Measurements from ENCODE around the gene UCN. TPM values are rescaled to one million over a fixed set of nuclear protein-coding genes. Genes with fewer than 3 reads are reported as not detected.

UCN gene
- total RNA-seq, 1 donor from 2014 or later, result 1.8 TPM

DNA sequence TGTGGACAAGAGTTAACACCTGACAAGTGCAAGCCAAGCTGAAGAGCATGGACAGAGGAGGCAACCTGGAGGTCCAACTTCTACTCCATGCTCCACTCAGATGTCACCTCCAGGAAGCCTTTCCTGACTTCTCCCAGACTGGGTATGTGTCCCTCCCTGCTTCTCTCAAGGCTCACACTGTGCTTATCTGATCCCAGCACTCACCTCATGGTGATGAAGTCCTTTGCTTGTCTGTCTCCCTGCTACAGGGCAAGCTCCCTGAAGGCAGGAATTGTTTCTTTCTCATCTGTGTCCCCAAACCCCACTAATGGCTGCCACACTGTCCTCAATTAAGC lies 42.7 kb downstream of the UCN start:
- no peaks in the 10 kb centered on the region for H3K36me3 ChIP-seq (ENCODE audit: control insufficient read depth, insufficient read depth, low read length)
- FAIRE-seq (no peak), DNase-seq (ENCODE audit: low read depth) (no peak)
- peaks cover 48% of the 10 kb centered on the region for H3K27me3 ChIP-seq (ENCODE audit: control insufficient read depth, insufficient read depth, low read length)
- no peak overlapping the region for H3K4me3 ChIP-seq (ENCODE audit: low read depth, low read length)
- TF ChIP-seq, protein P1, sequence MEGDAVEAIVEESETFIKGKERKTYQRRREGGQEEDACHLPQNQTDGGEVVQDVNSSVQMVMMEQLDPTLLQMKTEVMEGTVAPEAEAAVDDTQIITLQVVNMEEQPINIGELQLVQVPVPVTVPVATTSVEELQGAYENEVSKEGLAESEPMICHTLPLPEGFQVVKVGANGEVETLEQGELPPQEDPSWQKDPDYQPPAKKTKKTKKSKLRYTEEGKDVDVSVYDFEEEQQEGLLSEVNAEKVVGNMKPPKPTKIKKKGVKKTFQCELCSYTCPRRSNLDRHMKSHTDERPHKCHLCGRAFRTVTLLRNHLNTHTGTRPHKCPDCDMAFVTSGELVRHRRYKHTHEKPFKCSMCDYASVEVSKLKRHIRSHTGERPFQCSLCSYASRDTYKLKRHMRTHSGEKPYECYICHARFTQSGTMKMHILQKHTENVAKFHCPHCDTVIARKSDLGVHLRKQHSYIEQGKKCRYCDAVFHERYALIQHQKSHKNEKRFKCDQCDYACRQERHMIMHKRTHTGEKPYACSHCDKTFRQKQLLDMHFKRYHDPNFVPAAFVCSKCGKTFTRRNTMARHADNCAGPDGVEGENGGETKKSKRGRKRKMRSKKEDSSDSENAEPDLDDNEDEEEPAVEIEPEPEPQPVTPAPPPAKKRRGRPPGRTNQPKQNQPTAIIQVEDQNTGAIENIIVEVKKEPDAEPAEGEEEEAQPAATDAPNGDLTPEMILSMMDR (IDR thresholded peaks at IDR 0.05; ENCODE audit: insufficient read depth, low read length, severe bottlenecking), result no peak

DNA sequence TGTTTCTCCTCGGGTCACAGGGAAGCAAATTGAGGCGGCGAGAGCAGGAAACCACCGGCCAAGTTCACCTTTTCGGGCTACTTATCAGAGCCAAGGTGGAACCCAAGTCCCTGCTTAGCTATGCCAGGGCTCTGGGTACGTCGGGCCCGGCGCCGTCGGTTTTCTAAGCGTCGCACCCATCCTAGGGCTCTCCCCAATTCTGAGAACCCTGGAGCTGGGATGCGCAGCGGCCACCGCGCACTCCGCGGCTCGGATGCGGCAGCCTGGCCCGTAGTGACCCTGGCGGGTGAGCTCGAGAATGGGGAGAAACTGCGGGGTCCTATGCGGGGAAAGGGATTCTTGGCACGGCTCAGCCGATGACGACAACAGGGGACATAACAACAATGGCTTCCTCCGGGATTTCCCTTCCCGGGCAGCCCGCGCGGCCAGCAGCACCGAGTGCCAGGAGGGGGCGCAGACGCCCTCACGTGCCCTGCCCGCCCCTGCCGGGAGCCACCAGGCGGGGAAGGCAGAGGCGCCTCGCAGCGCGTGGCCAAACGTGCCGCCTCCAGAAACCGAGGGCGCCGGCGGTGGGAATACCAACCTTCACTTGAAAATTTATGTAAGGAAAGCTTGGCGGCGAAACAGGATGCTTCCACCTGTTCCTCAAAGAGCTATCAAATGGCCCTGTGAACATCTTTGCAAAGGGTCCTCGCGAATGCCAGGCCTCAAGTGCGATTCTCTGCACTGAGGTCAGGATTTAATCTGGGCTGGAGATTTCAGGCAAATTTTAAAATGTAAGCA lies 43.3 kb downstream of the UCN start:
- H3K36me3 ChIP-seq (ENCODE audit: control insufficient read depth, insufficient read depth, low read length), result no peaks in the 10 kb centered on the region
- DNase-seq (ENCODE audit: low read depth), result no peak
- no peak overlapping the region for H3K4me3 ChIP-seq (ENCODE audit: low read depth, low read length)
- TF ChIP-seq, protein P1 (IDR thresholded peaks at IDR 0.05; ENCODE audit: insufficient read depth, low read length, severe bottlenecking), result peak; percentile 58
- FAIRE-seq, result no peak
- H3K27me3 ChIP-seq (ENCODE audit: control insufficient read depth, insufficient read depth, low read length), result peaks cover 48% of the 10 kb centered on the region

DNA sequence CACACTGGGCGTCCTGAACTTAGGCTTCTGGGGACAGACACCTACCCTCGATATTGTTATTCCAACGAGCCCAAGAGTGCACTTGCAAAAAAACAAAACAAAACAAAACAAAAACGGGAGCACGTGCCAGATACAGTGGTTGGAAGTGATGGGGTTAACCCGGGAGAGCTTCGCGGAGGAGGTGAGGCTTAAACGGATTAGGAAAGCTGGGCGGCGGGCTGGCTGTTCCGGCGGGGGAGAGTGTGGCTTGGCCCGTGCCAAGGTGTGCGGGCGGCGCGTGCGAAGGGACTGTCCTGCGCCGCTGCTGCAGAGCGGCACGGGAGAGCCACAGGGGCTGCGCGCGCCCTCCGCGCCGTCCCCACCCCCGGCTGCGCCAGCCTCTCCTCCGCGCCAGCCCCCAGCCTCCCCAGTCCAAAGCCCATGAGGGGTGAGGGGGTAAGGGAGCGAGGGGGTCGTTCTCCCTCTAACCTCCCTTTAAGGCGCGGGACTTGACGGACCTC lies 43.9 kb downstream of the UCN start:
- Histone ChIP-seq H3K4me3 (ENCODE audit: low read depth, low read length) (no peak overlapping the region), H3K36me3 (ENCODE audit: control insufficient read depth, insufficient read depth, low read length) (no peaks in the 10 kb centered on the region), H3K27me3 (ENCODE audit: control insufficient read depth, insufficient read depth, low read length) (peaks cover 52% of the 10 kb centered on the region)
- TF ChIP-seq, protein P1 (IDR thresholded peaks at IDR 0.05; ENCODE audit: insufficient read depth, low read length, severe bottlenecking), result no peak
- no peak for DNase-seq (ENCODE audit: low read depth)
- no peak for FAIRE-seq

DNA sequence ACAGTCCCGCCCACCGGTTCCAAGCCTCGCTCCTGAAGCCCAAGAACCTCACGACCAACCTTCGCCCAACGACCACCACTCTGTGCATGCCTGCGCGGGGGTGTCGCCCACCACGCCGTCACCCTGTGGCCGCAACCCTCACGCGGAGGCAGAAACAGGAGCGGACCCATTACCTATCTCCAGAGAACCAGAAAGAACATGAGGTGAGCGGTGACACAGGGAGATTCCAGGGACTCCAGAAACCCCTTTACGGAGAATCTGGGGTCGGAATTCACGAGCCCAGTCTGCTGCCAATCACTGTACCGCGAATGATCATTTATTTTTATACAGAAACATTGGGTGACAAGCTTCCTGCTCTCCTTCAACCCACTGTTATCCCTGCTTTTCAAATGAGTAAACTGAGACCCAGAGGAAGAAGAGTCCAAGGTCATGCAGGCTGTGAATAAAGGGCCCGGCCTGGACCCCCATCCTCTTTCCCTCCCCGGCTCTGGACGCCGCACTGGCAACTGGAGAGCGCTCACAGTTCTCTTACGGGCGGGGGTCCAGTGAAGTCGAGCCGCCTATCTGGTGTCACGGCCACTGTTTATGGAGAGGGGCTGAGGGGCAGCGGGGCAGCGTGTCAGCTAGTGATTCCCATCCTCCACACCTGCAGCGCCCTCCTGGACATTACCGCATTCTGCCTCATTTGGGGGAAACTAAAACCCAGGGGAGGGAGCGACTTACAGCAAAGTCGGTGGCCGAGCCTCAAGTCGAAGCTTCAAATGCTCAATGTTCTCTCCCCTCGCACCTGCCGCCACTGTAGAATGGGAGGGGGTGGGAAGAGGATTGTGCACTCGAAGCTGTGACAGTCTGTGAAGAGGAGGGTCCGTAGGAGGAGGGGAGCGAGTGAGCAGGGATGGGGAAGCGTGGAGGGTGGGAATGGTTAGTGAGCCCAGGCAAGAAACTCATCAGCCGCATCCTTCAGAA lies 44.7 kb downstream of the UCN start:
- Histone ChIP-seq H3K27me3 (ENCODE audit: control insufficient read depth, insufficient read depth, low read length) (peaks cover 53% of the 10 kb centered on the region), H3K4me3 (ENCODE audit: low read depth, low read length) (peak overlapping the region; percentile 29), H3K36me3 (ENCODE audit: control insufficient read depth, insufficient read depth, low read length) (no peaks in the 10 kb centered on the region)
- no peak for DNase-seq (ENCODE audit: low read depth)
- TF ChIP-seq, protein P1 (IDR thresholded peaks at IDR 0.05; ENCODE audit: insufficient read depth, low read length, severe bottlenecking), result no peak
- FAIRE-seq, result no peak

DNA sequence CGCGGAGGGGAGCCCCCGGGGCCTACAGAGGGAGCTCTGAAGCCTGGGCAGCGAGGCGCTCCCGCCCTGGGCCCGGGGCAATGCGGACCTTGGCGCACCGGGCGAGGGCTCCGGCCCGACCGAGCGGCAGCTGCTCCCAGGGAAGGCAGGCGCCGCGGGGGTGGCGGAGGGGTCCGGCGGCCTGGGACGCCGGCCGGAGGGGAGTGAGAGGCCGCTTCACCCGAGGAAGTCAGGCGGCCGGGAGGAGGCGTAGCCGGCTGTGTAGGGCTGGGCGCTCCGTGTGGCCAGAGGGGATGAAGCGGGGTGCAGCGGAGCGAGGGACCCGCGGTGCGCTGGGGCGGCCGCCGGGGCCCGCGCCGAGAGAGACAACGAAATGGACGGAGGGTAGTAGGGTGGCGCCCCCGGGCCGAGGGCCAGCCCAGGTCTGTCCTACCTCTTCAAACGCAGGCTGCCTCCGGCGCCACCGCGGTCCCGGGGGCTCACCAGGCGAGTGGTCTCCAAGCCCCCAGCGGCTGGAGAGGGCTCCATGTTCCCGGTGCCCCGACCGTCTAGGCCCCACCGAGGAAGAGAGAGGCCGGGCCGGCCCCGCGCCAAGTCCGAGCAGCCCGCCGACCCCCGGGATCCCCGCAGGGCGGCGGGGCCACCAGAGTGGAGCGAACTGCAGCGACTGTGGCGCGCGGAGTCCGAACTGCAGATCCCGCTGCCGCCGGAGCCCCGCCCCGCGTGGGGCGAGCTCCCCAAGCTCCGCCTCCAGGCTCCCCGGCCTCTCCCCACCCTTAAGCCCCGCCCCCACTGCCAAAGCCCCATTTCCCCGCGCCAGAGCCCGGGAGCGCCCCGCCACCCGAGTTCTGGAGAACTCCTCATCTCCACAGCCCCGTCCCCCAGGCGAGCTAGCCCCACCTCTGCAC lies 45.6 kb downstream of the UCN start, which contains the start of gene SLC30A3:
TSS of gene SLC30A3 (minus strand) at position 669 of the 908 bp plus-strand sequence. CDS start at position 528, 141 bp downstream.
- H3K27me3 ChIP-seq (ENCODE audit: control insufficient read depth, insufficient read depth, low read length), result peaks cover 53% of the 10 kb centered on the region
- FAIRE-seq (no peak), DNase-seq (ENCODE audit: low read depth) (peak; percentile 19)
- peak within 1 kb of the TSS; percentile 29 for H3K4me3 ChIP-seq (ENCODE audit: low read depth, low read length)
- TF ChIP-seq, protein P1 (IDR thresholded peaks at IDR 0.05; ENCODE audit: insufficient read depth, low read length, severe bottlenecking), result no peak
- H3K36me3 ChIP-seq (ENCODE audit: control insufficient read depth, insufficient read depth, low read length), result no peaks in the 10 kb centered on the region

All from bronchial epithelial cell (primary cell).